ENCODE data around the gene DPP8. TPM values are rescaled to one million over a fixed set of nuclear protein-coding genes. Genes with fewer than 3 reads are reported as not detected.

The DPP8 gene
- total and polyA plus RNA-seq, 9 donors, result 13.7 to 36.5 (median 33.6) TPM

DNA sequence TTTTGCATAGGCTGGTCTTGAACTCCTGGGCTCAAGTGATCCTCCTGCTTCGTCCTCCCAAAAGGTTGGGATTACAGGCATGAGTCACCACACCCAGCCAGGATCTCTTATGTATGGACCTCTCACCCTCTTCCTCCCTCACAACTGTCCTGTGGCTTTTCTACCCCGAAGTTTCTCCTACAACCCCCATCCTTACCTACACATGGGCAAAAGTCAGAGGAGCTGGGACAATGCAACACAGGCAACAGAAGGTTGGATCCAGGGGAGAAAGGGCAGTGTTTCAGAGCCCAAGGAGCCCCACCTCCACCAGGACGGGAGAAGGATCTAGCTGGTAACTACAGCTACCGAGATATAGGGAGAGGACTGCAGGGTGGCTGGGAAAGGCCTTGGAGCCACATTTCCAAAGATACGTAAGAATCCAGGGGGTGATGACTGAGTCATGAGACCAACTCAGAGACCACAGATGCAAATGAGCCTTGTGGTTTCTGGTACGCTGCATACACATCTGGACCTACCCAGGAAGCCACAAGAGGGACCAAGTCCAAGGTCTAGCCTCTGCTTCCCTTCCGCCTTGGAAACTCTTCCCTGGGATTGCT, 108.4 kb downstream of the DPP8 start:
- TF ChIP-seq EP300 (IDR thresholded peaks at IDR 0.05) (no peak), POLR2A (IDR thresholded peaks at IDR 0.05) (no peak)
- TF ChIP-seq, protein P1, sequence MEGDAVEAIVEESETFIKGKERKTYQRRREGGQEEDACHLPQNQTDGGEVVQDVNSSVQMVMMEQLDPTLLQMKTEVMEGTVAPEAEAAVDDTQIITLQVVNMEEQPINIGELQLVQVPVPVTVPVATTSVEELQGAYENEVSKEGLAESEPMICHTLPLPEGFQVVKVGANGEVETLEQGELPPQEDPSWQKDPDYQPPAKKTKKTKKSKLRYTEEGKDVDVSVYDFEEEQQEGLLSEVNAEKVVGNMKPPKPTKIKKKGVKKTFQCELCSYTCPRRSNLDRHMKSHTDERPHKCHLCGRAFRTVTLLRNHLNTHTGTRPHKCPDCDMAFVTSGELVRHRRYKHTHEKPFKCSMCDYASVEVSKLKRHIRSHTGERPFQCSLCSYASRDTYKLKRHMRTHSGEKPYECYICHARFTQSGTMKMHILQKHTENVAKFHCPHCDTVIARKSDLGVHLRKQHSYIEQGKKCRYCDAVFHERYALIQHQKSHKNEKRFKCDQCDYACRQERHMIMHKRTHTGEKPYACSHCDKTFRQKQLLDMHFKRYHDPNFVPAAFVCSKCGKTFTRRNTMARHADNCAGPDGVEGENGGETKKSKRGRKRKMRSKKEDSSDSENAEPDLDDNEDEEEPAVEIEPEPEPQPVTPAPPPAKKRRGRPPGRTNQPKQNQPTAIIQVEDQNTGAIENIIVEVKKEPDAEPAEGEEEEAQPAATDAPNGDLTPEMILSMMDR (IDR thresholded peaks at IDR 0.05), result no peak
- Histone ChIP-seq H3K4me3 (no peak overlapping the region), H3K4me1 (ENCODE audit: insufficient read depth) (peaks cover 10% of the 10 kb centered on the region), H3K9me3 (no peaks in the 10 kb centered on the region), H3K36me3 (no peaks in the 10 kb centered on the region), H3K27ac (no peak overlapping the region), H3K27me3 (no peaks in the 10 kb centered on the region)
- whole genome bisulfite sequencing, 3 donors, result 77 to 86% (median 78%) methylated on average over 7 of the region's 7 CpGs
- DNase-seq, result no peak
- intact Hi-C loops (cut with DNase I), result no loop called here

DNA sequence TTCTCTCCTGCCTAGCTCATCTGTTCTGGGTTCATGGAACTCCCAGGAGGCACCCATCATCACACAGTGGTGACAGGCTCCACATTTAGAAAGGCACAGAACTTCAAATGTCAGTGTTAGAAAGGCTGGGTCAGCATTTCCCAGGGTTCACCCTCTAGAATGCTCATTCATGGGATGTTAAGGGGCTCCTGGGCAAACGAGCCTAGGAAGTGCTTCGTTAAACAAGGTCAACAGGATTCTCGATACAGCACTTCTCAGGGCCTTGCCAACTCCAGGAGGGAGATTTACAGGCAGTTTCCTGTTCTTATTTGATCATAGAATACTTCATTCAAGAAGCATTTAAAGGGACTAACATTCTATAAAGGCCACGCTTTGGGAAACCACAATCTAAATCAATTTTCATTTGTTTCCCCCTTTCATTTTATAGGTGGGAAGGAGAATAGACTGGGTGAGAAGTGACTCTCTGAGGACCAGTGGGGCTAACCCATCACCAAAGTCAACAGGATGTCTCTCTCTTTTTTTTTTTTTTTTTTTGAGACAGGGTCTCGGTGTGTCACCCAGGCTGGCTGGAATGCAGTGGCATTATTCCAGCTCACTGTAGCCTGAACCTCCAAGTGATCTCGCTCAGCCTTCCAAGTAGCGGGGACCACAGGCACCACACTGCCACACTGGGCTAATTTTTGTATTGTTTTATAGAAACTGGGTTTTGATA, 109.0 kb downstream of the DPP8 start:
- 73 to 78% (median 77%) methylated on average over 7 of the region's 7 CpGs for WGBS, 3 donors
- H3K4me3 ChIP-seq, result no peak overlapping the region
- TF ChIP-seq POLR2A (IDR thresholded peaks at IDR 0.05) (no peak), EP300 (IDR thresholded peaks at IDR 0.05) (no peak)
- TF ChIP-seq, protein P1 (IDR thresholded peaks at IDR 0.05), result no peak
- peaks cover 10% of the 10 kb centered on the region for H3K4me1 ChIP-seq (ENCODE audit: insufficient read depth)
- DNase-seq, result no peak
- intact Hi-C loops (cut with DNase I), result no loop called here
- H3K9me3 ChIP-seq, result no peaks in the 10 kb centered on the region
- H3K27me3 ChIP-seq, result no peaks in the 10 kb centered on the region
- no peaks in the 10 kb centered on the region for H3K36me3 ChIP-seq
- H3K27ac ChIP-seq, result no peak overlapping the region

DNA sequence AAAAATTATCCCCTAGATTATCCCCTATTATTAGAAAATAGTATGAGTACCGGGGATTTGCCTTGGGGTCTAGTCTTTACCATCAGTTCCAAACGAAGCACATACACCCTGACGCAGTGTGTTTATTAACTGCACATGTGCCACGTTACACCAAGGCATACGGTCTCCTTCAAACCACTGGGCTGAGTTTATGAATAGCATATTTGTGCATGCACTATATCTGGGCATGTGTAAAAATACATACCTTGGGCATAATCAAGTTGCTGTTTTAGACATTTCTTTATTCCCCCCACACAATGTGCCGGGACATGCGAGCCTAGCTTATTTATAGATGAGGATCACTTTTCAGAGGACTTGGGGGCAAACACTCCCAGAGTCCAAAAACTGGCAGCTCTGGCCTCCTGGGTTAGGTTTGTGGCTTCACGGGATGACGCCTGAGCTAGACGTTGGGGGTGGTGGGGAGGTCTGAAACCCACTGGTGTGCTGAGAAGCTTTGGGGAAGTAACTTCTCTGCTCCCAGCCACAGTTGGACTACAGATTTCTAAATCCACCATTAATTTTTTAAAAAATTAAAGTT, 111.0 kb downstream of the DPP8 start:
- intact Hi-C loops (cut with DNase I), result no loop called here
- peaks cover 5% of the 10 kb centered on the region for H3K4me1 ChIP-seq (ENCODE audit: insufficient read depth)
- no peaks in the 10 kb centered on the region for H3K36me3 ChIP-seq
- no peak for DNase-seq
- no peaks in the 10 kb centered on the region for H3K9me3 ChIP-seq
- no peak overlapping the region for H3K4me3 ChIP-seq
- H3K27ac ChIP-seq, result no peak overlapping the region
- WGBS, 3 donors, result 83 to 89% (median 86%) methylated on average over 10 of the region's 10 CpGs
- TF ChIP-seq, protein P1 (IDR thresholded peaks at IDR 0.05), result no peak
- no peak for TF ChIP-seq EP300 (IDR thresholded peaks at IDR 0.05)
- H3K27me3 ChIP-seq, result no peaks in the 10 kb centered on the region

- H3K36me3 ChIP-seq, result no peaks in the 10 kb centered on the region
- TF ChIP-seq, protein P1 (IDR thresholded peaks at IDR 0.05), result no peak
- no peak for TF ChIP-seq POLR2A (IDR thresholded peaks at IDR 0.05)
- TF ChIP-seq EP300 (IDR thresholded peaks at IDR 0.05), result no peak
- intact Hi-C loops (cut with DNase I), result no loop called here
- H3K27me3 ChIP-seq, result no peaks in the 10 kb centered on the region
- no peak overlapping the region for H3K4me3 ChIP-seq
- 57 to 70% (median 66%) methylated on average over 7 of the region's 7 CpGs for WGBS, 3 donors
- H3K4me1 ChIP-seq (ENCODE audit: insufficient read depth), result peaks cover 7% of the 10 kb centered on the region
- H3K27ac ChIP-seq, result peak overlapping the region in 1 of 2 donors; percentile 26
- no peak for DNase-seq
- no peaks in the 10 kb centered on the region for H3K9me3 ChIP-seq
Observed at GRCh38 chr15:65405791-65406423, 111.6 kb downstream of the DPP8 start.
